ENCODE data around the gene LIG3. TPM values are rescaled to one million over a fixed set of nuclear protein-coding genes. Genes with fewer than 3 reads are reported as not detected.

The LIG3 gene
- total and polyA plus RNA-seq, 2 of the 13 experiments (the other 11 are each of a cell fraction or from before 2014, with no cell fraction given) = 34.4 to 36.2 TPM

- no peak for TF ChIP-seq ZNF724P (CRISPR knock-in tag; IDR thresholded peaks at IDR 0.05; ENCODE audit: borderline replicate concordance)
- no peak for TF ChIP-seq NFE2 (CRISPR knock-in tag; IDR thresholded peaks at IDR 0.05)
- TF ChIP-seq IRX3 (CRISPR knock-in tag; IDR thresholded peaks at IDR 0.05; ENCODE audit: borderline replicate concordance, low read depth) = no peak
- peak; percentile 27; the same call in 1 of the 2 replicates for TF ChIP-seq GFI1 (CRISPR knock-in tag; IDR thresholded peaks at IDR 0.05; ENCODE audit: borderline replicate concordance)
- no peak for TF ChIP-seq SRSF4 (IDR thresholded peaks at IDR 0.05; ENCODE audit: low read depth, low read length, poor library complexity, severe bottlenecking)
- no peak for TF ChIP-seq RFX1 (IDR thresholded peaks at IDR 0.05)
- TF ChIP-seq ZNF766 (CRISPR knock-in tag; IDR thresholded peaks at IDR 0.05; ENCODE audit: borderline replicate concordance) = no peak
- TF ChIP-seq MEF2D (CRISPR knock-in tag; IDR thresholded peaks at IDR 0.05) = peak; percentile 62; the same call in 1 of the 2 replicates
- TF ChIP-seq, protein P1, sequence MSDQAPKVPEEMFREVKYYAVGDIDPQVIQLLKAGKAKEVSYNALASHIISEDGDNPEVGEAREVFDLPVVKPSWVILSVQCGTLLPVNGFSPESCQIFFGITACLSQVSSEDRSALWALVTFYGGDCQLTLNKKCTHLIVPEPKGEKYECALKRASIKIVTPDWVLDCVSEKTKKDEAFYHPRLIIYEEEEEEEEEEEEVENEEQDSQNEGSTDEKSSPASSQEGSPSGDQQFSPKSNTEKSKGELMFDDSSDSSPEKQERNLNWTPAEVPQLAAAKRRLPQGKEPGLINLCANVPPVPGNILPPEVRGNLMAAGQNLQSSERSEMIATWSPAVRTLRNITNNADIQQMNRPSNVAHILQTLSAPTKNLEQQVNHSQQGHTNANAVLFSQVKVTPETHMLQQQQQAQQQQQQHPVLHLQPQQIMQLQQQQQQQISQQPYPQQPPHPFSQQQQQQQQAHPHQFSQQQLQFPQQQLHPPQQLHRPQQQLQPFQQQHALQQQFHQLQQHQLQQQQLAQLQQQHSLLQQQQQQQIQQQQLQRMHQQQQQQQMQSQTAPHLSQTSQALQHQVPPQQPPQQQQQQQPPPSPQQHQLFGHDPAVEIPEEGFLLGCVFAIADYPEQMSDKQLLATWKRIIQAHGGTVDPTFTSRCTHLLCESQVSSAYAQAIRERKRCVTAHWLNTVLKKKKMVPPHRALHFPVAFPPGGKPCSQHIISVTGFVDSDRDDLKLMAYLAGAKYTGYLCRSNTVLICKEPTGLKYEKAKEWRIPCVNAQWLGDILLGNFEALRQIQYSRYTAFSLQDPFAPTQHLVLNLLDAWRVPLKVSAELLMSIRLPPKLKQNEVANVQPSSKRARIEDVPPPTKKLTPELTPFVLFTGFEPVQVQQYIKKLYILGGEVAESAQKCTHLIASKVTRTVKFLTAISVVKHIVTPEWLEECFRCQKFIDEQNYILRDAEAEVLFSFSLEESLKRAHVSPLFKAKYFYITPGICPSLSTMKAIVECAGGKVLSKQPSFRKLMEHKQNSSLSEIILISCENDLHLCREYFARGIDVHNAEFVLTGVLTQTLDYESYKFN (CRISPR knock-in tag; conservative IDR thresholded peaks at IDR 0.05) = peak; percentile 81; the same call in 1 of the 2 replicates
- TF ChIP-seq RCOR2 (CRISPR knock-in tag; IDR thresholded peaks at IDR 0.05) = peak; percentile 34; the same call in 1 of the 2 replicates
- TF ChIP-seq ZNF143 (CRISPR knock-in tag; IDR thresholded peaks at IDR 0.05) = no peak
- no peak for TF ChIP-seq SOX13 (IDR thresholded peaks at IDR 0.05)
- TF ChIP-seq SOX13 (CRISPR knock-in tag; conservative IDR thresholded peaks at IDR 0.05 in 1 of 2, IDR thresholded peaks at IDR 0.05 in 1 of 2) = peak in 1 of 2 experiments; percentile 70; a peak in 2 of 4 replicates
- no peak for TF ChIP-seq ZNF749 (CRISPR knock-in tag; IDR thresholded peaks at IDR 0.05; ENCODE audit: borderline replicate concordance)
- no peak for TF ChIP-seq DBP (CRISPR knock-in tag; IDR thresholded peaks at IDR 0.05; ENCODE audit: not compliant biosample characterization)
- TF ChIP-seq ZNF451 (CRISPR knock-in tag; IDR thresholded peaks at IDR 0.05) = no peak
- no peak for TF ChIP-seq ZSCAN21 (CRISPR knock-in tag; IDR thresholded peaks at IDR 0.05; ENCODE audit: borderline replicate concordance)
- no peak for TF ChIP-seq FOXA1 (IDR thresholded peaks at IDR 0.05)
- peak; percentile 67 for TF ChIP-seq FOXA1 (CRISPR knock-in tag; IDR thresholded peaks at IDR 0.05)
- 0 out of 2 replicates have a peak, but pooled peaks have one; percentile 9 for TF ChIP-seq ISL2 (CRISPR knock-in tag; IDR thresholded peaks at IDR 0.05)
- no peak for TF ChIP-seq JUN (CRISPR knock-in tag; IDR thresholded peaks at IDR 0.05)
- TF ChIP-seq FOXP1 (IDR thresholded peaks at IDR 0.05) = no peak
- peak; percentile 83; the same call in 1 of the 2 replicates for TF ChIP-seq FOXP1 (CRISPR knock-in tag; IDR thresholded peaks at IDR 0.05)
- TF ChIP-seq DMAP1 (CRISPR knock-in tag; IDR thresholded peaks at IDR 0.05) = no peak; the same call in 1 of the 2 replicates
- no peak for TF ChIP-seq CTCF (CRISPR knock-in tag; IDR thresholded peaks at IDR 0.05)
- TF ChIP-seq MAFG (CRISPR knock-in tag; IDR thresholded peaks at IDR 0.05) = no peak
Measured at GRCh38 chr17:35051183-35051578, 70.9 kb downstream of the LIG3 start (continued).

Data from HepG2 (cell line).